BE2C (cell line): Measurements from ENCODE around the gene RBM39.
"Not testable (repeated sequence)": the region's sequence is repeated elsewhere in the genome, so short reads cannot be mapped to it uniquely, and the experiment has no call there.

ENCODE experiments used
- DNase-seq: peaks from one replicate; pipeline ENCODE4 v3.0.0-alpha.2; 2020
- H3K27me3 ChIP-seq: fragments of 250-450 bp; sonication (Bioruptor Pico); 2 replicates; pipeline ENCODE4 v1.5.1; 2020; ENCODE audit warnings: mild to moderate bottlenecking
- H3K36me3 ChIP-seq: fragments of 250-450 bp; sonication (Bioruptor Pico); 2 replicates; pipeline ENCODE4 v1.5.1; 2020; ENCODE audit warnings: mild to moderate bottlenecking
- H3K4me1 ChIP-seq: fragments of 250-450 bp; sonication (Bioruptor Pico); 2 replicates; pipeline ENCODE4 v1.5.1; 2020
- H3K4me3 ChIP-seq: 2 replicates; pipeline ENCODE4 v1.5.1; 2011; ENCODE audit warnings: low read depth, low read length
- H3K9me3 ChIP-seq: fragments of 250-450 bp; sonication (Bioruptor Pico); 2 replicates; pipeline ENCODE4 v1.5.1; 2020
- TF ChIP-seq, protein P1 (sequence below): IDR thresholded peaks from 2 replicates; pipeline ENCODE4 v1.5.1; 2012; ENCODE audit warnings: mild to moderate bottlenecking, low read depth, low read length

RBM39 gene

DNA sequence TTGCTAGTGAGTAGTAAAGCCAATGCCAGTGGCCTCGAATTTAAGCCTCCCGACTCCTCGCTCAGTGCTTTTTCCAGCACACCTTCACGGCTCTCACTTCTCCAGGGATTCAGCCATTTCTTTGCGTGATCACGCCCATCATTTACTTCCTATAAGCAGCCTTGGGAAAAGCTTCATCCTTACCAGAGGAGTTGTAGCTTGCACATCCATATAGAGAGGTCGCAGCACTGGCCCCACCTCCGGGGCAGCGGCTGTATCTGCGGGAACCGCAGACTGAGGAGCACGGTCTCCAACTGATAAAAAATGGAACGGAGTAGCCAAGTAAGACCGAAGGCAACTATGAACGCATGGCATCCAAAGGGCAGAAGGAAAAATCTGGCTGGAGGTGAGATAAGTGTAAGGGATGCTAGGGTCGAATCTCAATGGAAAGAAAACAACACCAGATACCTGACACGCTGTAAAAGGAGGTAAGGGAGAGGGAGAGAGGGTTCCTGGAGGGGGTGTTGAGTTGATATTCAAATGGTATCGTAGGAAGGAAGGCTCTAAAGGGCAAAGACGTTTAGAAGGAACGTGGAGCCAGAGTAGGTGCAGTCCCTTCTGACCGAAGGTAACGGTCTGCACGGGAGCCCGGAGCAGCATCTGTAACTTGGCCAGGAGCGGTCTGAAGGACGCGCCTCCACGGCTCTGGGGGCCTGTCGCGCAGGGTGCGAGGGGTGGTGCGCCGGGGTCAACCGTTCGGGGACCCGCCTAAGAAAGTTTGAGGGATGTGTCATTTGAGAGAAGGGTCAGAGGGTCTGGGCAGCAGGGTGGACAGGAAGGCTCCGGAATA is 43.5 kb downstream of the RBM39 start:
- Histone ChIP-seq H3K36me3 (peaks cover 29% of the 10 kb centered on the region), H3K4me1 (no peaks in the 10 kb centered on the region), H3K4me3 (peak overlapping the region; percentile 89), H3K27me3 (no peaks in the 10 kb centered on the region), H3K9me3 (no peaks in the 10 kb centered on the region)
- TF ChIP-seq, protein P1, sequence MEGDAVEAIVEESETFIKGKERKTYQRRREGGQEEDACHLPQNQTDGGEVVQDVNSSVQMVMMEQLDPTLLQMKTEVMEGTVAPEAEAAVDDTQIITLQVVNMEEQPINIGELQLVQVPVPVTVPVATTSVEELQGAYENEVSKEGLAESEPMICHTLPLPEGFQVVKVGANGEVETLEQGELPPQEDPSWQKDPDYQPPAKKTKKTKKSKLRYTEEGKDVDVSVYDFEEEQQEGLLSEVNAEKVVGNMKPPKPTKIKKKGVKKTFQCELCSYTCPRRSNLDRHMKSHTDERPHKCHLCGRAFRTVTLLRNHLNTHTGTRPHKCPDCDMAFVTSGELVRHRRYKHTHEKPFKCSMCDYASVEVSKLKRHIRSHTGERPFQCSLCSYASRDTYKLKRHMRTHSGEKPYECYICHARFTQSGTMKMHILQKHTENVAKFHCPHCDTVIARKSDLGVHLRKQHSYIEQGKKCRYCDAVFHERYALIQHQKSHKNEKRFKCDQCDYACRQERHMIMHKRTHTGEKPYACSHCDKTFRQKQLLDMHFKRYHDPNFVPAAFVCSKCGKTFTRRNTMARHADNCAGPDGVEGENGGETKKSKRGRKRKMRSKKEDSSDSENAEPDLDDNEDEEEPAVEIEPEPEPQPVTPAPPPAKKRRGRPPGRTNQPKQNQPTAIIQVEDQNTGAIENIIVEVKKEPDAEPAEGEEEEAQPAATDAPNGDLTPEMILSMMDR, result no peak
- DNase-seq, result peak; percentile 43

DNA sequence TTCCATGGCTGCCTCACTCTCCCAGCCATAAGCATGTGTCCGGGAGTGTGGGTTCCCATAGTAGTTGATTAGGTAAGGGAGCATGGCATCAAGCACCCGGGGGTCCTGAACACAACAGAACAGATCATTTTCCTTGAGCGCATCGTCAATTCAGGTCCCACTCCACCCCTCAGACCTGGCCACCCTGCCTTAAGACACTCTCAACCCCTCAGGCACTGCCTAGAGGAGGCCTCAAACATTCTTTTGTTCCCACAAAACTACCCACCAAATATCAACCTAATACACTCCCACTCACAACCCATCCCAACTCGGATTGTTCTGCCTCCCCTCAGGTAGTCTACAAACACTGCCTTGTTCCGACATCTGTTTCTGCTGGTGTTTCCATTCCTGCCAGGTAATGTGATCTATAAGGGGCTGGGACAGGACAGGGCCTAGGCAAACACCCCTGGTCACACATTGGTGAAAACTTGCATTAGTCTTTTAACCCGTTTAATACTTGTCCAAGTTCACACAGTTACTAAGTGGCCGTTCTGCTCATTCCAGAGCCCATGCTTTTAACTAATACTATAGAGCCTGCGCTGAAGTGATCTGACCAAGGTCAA is 44.3 kb downstream of the RBM39 start:
- Histone ChIP-seq H3K9me3 (no peaks in the 10 kb centered on the region), H3K4me1 (no peaks in the 10 kb centered on the region), H3K36me3 (peaks cover 22% of the 10 kb centered on the region), H3K4me3 (peak overlapping the region; percentile 89), H3K27me3 (no peaks in the 10 kb centered on the region)
- DNase-seq, result no peak
- TF ChIP-seq, protein P1, result no peak

DNA sequence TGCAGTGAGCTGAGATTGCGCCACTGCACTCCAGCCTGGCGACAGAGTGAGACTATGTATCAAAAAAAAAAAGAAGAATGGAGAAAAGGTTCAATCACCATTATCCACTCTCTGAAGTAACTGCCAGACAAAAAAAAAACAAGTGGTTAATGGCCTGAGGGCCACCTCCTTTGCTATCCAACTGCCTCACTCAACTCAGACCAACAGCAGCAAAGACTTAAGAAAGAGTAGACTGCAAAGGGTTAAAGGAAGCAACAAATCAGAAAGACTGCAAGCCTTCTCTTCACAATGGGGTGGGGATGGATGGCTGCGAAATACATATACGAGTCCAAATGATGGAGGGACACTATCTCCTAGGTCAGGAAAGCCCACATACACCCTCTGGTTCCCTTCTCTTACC is 46.1 kb downstream of the RBM39 start:
- H3K4me1 ChIP-seq, result no peaks in the 10 kb centered on the region
- no peaks in the 10 kb centered on the region for H3K9me3 ChIP-seq
- peaks cover 5% of the 10 kb centered on the region; the same call in 1 of the 2 replicates for H3K36me3 ChIP-seq
- H3K4me3 ChIP-seq, result no peak overlapping the region
- no peaks in the 10 kb centered on the region for H3K27me3 ChIP-seq
- no peak for DNase-seq
- TF ChIP-seq, protein P1, result no peak

DNA sequence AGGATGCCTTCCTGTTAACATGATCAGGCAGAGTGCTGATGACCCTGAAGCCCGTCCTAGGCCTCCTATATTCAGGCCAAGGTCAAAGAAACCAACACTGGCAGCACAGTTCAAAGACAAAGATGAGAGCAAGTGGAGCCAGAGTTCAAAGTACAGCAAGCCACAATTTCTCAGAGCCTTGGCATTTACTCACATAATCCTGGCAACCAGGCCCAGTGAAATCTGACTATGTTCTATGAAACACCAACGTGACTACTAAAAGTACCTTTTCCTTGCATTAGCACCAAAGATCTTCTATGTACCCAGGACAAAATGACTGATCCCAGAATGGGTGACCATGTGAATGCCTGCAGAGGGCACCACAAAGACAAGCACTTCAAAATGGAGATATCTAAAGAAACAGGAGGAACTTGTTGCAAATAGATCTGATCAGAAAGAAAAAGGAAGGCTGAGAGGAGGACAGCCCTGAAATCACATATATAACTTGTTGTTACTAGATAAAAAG is 46.8 kb downstream of the RBM39 start:
- no peaks in the 10 kb centered on the region for H3K9me3 ChIP-seq
- peaks cover 2% of the 10 kb centered on the region; the same call in 1 of the 2 replicates for H3K36me3 ChIP-seq
- H3K4me1 ChIP-seq, result no peaks in the 10 kb centered on the region
- no peak for DNase-seq
- TF ChIP-seq, protein P1, result no peak
- H3K27me3 ChIP-seq, result no peaks in the 10 kb centered on the region
- H3K4me3 ChIP-seq, result no peak overlapping the region

DNA sequence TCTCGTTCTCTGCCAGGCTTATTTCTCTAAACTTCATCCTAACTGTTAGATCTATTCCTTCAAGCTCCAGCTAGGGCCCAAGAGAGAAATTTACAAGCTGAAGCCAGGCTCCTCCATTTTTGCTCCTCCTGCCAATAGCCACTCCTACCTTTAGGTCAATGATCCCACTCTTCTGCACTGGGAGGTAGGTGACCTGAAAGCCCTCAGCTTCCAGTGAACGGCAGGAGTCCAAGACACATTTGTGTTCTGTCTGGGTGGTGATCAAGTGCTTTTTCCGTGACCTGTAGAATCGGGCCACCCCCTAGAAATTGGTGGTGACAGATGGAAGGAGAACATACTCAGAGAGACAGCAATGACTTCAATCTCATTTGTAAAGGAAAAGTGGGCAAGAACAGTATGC is 51.8 kb downstream of the RBM39 start:
- H3K36me3 ChIP-seq, result peaks cover 5% of the 10 kb centered on the region
- TF ChIP-seq, protein P1, result no peak
- DNase-seq, result no peak
- no peaks in the 10 kb centered on the region for H3K9me3 ChIP-seq
- H3K4me1 ChIP-seq, result no peaks in the 10 kb centered on the region
- no peak overlapping the region for H3K4me3 ChIP-seq
- no peaks in the 10 kb centered on the region for H3K27me3 ChIP-seq

DNA sequence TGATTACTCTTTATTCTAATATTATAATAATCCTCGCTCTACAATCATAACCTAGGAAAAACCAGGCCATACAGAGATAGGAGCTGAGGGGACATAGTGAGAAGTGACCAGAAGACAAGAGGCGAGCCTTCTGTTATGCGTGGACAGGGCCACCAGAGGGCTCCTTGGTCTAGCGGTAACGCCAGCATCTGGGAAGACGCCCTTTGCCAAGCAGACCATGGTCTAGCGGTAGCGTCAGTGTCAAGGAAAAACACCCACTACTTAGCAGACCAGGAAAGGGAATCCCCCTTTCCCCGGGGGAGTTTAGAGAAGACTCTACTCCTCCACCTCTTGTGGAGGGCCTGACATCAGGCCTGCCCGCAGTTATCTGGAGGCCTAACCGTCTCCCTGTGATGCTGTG is 55.2 kb downstream of the RBM39 start:
- H3K4me1 ChIP-seq, H3K9me3 ChIP-seq, H3K36me3 ChIP-seq, H3K4me3 ChIP-seq, H3K27me3 ChIP-seq: not testable (repeated sequence)
- TF ChIP-seq, protein P1, result peak; percentile 30
- DNase-seq, result peak; percentile 53

DNA sequence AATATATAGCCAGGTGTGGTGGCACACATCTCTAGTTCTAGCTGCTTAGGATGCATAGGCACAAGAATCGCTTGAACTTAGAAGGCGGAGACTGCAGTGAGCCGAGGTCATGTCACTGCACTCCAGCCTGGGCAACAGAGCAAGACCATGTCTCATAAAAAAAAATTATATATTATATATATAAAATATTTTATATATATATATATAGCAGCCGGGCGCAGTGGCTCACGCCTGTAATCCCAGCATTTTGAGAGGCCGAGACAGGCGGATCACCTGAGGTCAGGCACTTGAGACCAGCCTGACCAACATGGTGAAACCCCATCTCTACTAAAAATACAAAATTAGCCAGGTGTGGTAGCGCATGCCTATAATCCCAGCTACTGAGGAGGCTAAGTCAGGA is 56.7 kb downstream of the RBM39 start:
- H3K36me3 ChIP-seq, DNase-seq, H3K4me1 ChIP-seq, H3K4me3 ChIP-seq, H3K9me3 ChIP-seq, H3K27me3 ChIP-seq: not testable (repeated sequence)
